AG10803 (cell line): ENCODE measurements around the gene SPHK2.

ENCODE experiments used
- DNase-seq: peaks from one replicate; pipeline ENCODE4 v3.0.0; 2010; ENCODE audit warnings: low read depth
- H3K4me3 ChIP-seq: 2 replicates; pipeline ENCODE4 v1.5.1; 2011; ENCODE audit warnings: mild to moderate bottlenecking, low read length, control low read depth
- CTCF ChIP-seq: conservative IDR thresholded peaks from 2 replicates; pipeline ENCODE4 v1.5.1; 2011; ENCODE audit warnings: mild to moderate bottlenecking, low read length, control low read depth, inconsistent platforms

The SPHK2 gene

GRCh38 chr19:48645620-48646000 is 26.3 kb downstream of the SPHK2 start:
- peak overlapping the region; percentile 50 for H3K4me3 ChIP-seq
- TF ChIP-seq CTCF: no peak
- DNase-seq: no peak

- peak; percentile 62 for DNase-seq
- peak within 1 kb of the TSS; percentile 50 for H3K4me3 ChIP-seq
- peak; percentile 66 for TF ChIP-seq CTCF
Observed at GRCh38 chr19:48646001-48646721, 26.9 kb downstream of the SPHK2 start, which contains the start of gene CA11. Gene CA11 (minus strand): TSS chr19:48646187. CDS start chr19:48645632, 555 bp downstream.

GRCh38 chr19:48646722-48647216 is 27.5 kb downstream of the SPHK2 start:
- no peak for DNase-seq
- peak overlapping the region; percentile 40 for H3K4me3 ChIP-seq
- TF ChIP-seq CTCF: no peak

- no peak overlapping the region for H3K4me3 ChIP-seq
- no peak for TF ChIP-seq CTCF
- no peak for DNase-seq
Observed at GRCh38 chr19:48648134-48648533, 28.8 kb downstream of the SPHK2 start.

GRCh38 chr19:48650974-48651682 is 31.8 kb downstream of the SPHK2 start:
- no peak overlapping the region for H3K4me3 ChIP-seq
- no peak for DNase-seq
- no peak for TF ChIP-seq CTCF

DNA sequence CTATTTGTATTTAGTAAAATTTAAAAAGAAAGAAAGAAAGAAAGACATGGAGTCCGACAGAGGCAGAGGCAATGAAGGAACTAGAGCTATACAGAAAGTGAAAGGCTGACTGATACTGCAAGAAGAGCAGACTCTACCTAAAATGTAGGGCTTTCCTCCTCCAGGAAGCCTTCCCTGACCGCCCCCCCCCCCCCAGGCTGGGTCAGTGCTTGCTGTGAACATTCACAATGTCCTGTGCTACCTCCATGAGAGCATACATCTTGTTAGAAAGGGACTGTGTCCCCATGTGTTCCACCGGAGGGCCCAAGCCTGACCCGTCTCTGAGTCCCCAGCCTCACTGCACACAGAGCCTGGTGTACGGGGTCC is 32.4 kb downstream of the SPHK2 start:
- TF ChIP-seq CTCF: no peak
- DNase-seq: no peak
- no peak overlapping the region for H3K4me3 ChIP-seq
